Liver (tissue), 9 donors: ENCODE results near the gene CDH4. TPM values are rescaled to one million over a fixed set of nuclear protein-coding genes. Genes with fewer than 3 reads are reported as not detected.

Source experiments
- DNase-seq: peaks from one replicate; pipeline ENCODE4 v3.0.0-alpha.2; 2017; ENCODE audit warnings: low spot score
- H3K27ac ChIP-seq, 2 donors: one replicate each; pipeline ENCODE4 v1.7.0; 2013; ENCODE audit warnings: inconsistent platforms in 2 of 2, low read length in 2 of 2, control low read depth in 1 of 2, low read depth in 1 of 2, mild to moderate bottlenecking in 1 of 2
- H3K27me3 ChIP-seq, 4 donors: one replicate each; pipeline versions ENCODE4 v1.6.1 to v1.7.0; 2013; ENCODE audit warnings: low read length in 3 of 4, inconsistent platforms in 1 of 4, mild to moderate bottlenecking in 1 of 4, moderate library complexity in 1 of 4; ENCODE audit not compliant: control insufficient read depth in 4 of 4, insufficient read depth in 4 of 4
- H3K36me3 ChIP-seq, 4 donors: one replicate each; pipeline versions ENCODE4 v1.6.1 to v1.7.0; 2013; ENCODE audit warnings: low read length in 3 of 4, mild to moderate bottlenecking in 3 of 4, low read depth in 1 of 4, moderate library complexity in 1 of 4; ENCODE audit not compliant: control insufficient read depth in 4 of 4, insufficient read depth in 3 of 4
- H3K4me1 ChIP-seq, 4 donors: one replicate each; pipeline versions ENCODE4 v1.6.1 to v1.7.0; 2013; ENCODE audit warnings: low read length in 3 of 4, mild to moderate bottlenecking in 3 of 4, moderate library complexity in 1 of 4; ENCODE audit not compliant: control insufficient read depth in 4 of 4, insufficient read depth in 4 of 4
- H3K4me3 ChIP-seq, 3 donors: one replicate each; pipeline versions ENCODE4 v1.6.1 to v1.7.0; 2013; ENCODE audit warnings: low read length in 3 of 3, control low read depth in 1 of 3, low read depth in 1 of 3, mild to moderate bottlenecking in 1 of 3
- H3K9ac ChIP-seq, 2 donors: one replicate each; pipeline ENCODE4 v1.7.0; 2013; ENCODE audit warnings: low read length in 2 of 2, mild to moderate bottlenecking in 2 of 2, moderate library complexity in 2 of 2, control low read depth in 1 of 2, low read depth in 1 of 2
- H3K9me3 ChIP-seq, 4 donors: one replicate each; pipeline versions ENCODE4 v1.6.1 to v1.7.0; 2013; ENCODE audit warnings: low read length in 3 of 4; ENCODE audit not compliant: control insufficient read depth in 4 of 4
- EGR1 ChIP-seq, 2 donors: IDR thresholded peaks; 2 replicates each; pipeline ENCODE4 v1.6.1; 2016 to 2018; ENCODE audit warnings: antibody characterized with exemption in 2 of 2, low read depth in 2 of 2
- FOXA1 ChIP-seq: IDR thresholded peaks from 2 replicates; pipeline ENCODE4 v1.6.1; 2016; ENCODE audit warnings: antibody characterized with exemption
- GABPA ChIP-seq, 2 donors: IDR thresholded peaks in 1 of 2; conservative IDR thresholded peaks in 1 of 2; 2 replicates each; pipeline ENCODE4 v1.6.1; 2016; ENCODE audit warnings: antibody characterized with exemption in 2 of 2, mild to moderate bottlenecking in 1 of 2, moderate library complexity in 1 of 2
- HNF4A ChIP-seq, 2 donors: conservative IDR thresholded peaks; 2 replicates each; pipeline ENCODE4 v1.6.1; 2016; ENCODE audit warnings: antibody characterized with exemption in 2 of 2, mild to moderate bottlenecking in 2 of 2
- JUND ChIP-seq, 2 donors: IDR thresholded peaks; 2 replicates each; pipeline ENCODE4 v1.6.1; 2016; ENCODE audit warnings: antibody characterized with exemption in 2 of 2
- MAX ChIP-seq: IDR thresholded peaks from 2 replicates; pipeline ENCODE4 v1.6.1; 2016; ENCODE audit warnings: antibody characterized with exemption
- NR2F2 ChIP-seq: IDR thresholded peaks from 2 replicates; pipeline ENCODE4 v1.6.1; 2016; ENCODE audit warnings: antibody characterized with exemption
- RAD21 ChIP-seq, 2 donors: IDR thresholded peaks; 2 replicates each; pipeline ENCODE4 v1.6.1; 2016; ENCODE audit warnings: antibody characterized with exemption in 2 of 2, mild to moderate bottlenecking in 2 of 2
- RXRA ChIP-seq, 2 donors: IDR thresholded peaks; 2 replicates each; pipeline ENCODE4 v1.6.1; 2017 to 2018; ENCODE audit warnings: antibody characterized with exemption in 2 of 2, mild to moderate bottlenecking in 1 of 2
- ZBTB33 ChIP-seq: IDR thresholded peaks from 2 replicates; pipeline ENCODE4 v1.6.1; 2016; ENCODE audit warnings: antibody characterized with exemption
- WGBS: extraction: QIAGEN DNeasy Blood & Tissue Kit; methylation state at CpG from one replicate; pipeline ENCODE4 v1.1.7; 2013; 5-methylcytosine and 5-hydroxymethylcytosine counted together
- polyA plus RNA-seq, 2 donors: library from polyadenylated mRNA; stranded (reverse) in 1 of 2; unstranded in 1 of 2; fragments of 200-250 nt in 1 of 2; fragments of >200 nt in 1 of 2; fragmentation: Nextera tagmentation in 1 of 2; extraction: Ambion mirVana in 1 of 2; gene quantifications; one replicate each; pipeline versions ENCODE4 v1.2.1 to v1.2.3, GENCODE V29; 2013 to 2015
- total RNA-seq, 2 donors: library from RNA; depleted of rRNA; stranded (reverse); fragments of >200 nt; gene quantifications; one replicate each; pipeline ENCODE4 v1.2.3, GENCODE V29; 2014
- donor health status: healthy.
- donor health status: healthy.
- donor health status: healthy.
- donor health status: healthy.
- donor health status: healthy.

The CDH4 gene
- total and polyA plus RNA-seq, 4 donors, result 0.03 to 0.25 (median 0.19) TPM; not detected in 1

GRCh38 chr20:61922411-61922810, 670.4 kb downstream of the CDH4 start:
- Histone ChIP-seq H3K4me3 (no peak overlapping the region), H3K9ac (no peak overlapping the region), H3K36me3 (no peaks in the 10 kb centered on the region), H3K4me1 (no peaks in the 10 kb centered on the region), H3K9me3 (peaks cover 0 to 3% (median 0%) of the 10 kb centered on the region in 4 donors), H3K27ac (no peak overlapping the region), H3K27me3 (peaks cover 0 to 3% (median 0%) of the 10 kb centered on the region in 4 donors)
- TF ChIP-seq JUND (IDR thresholded peaks at IDR 0.05), result no peak
- no peak for TF ChIP-seq RAD21 (IDR thresholded peaks at IDR 0.05)
- no peak for TF ChIP-seq MAX
- TF ChIP-seq RXRA (IDR thresholded peaks at IDR 0.05), result no peak
- TF ChIP-seq ZBTB33, result no peak
- TF ChIP-seq HNF4A (conservative IDR thresholded peaks at IDR 0.05), result no peak
- WGBS, result 79% methylated on average over 8 of the region's 8 CpGs
- no peak for DNase-seq

- no peak overlapping the region for H3K27ac ChIP-seq
- H3K9ac ChIP-seq, result no peak overlapping the region
- TF ChIP-seq FOXA1, result no peak
- no peak for TF ChIP-seq JUND (IDR thresholded peaks at IDR 0.05)
- TF ChIP-seq NR2F2, result no peak
- no peak for TF ChIP-seq GABPA (IDR thresholded peaks at IDR 0.05 in 1 of 2, conservative IDR thresholded peaks at IDR 0.05 in 1 of 2)
- TF ChIP-seq RXRA (IDR thresholded peaks at IDR 0.05), result no peak
- no peak for TF ChIP-seq EGR1 (IDR thresholded peaks at IDR 0.05; ENCODE audit: low read depth in 2 of 2)
- no peak for TF ChIP-seq RAD21 (IDR thresholded peaks at IDR 0.05)
- H3K4me3 ChIP-seq, result no peak overlapping the region
- peaks cover 0 to 3% (median 0%) of the 10 kb centered on the region in 4 donors for H3K27me3 ChIP-seq
- DNase-seq, result no peak
- 71% methylated on average over 8 of the region's 8 CpGs for WGBS
- H3K36me3 ChIP-seq, result no peaks in the 10 kb centered on the region
- no peaks in the 10 kb centered on the region for H3K4me1 ChIP-seq
- peaks cover 0 to 3% (median 0%) of the 10 kb centered on the region in 4 donors for H3K9me3 ChIP-seq
Observed at GRCh38 chr20:61922936-61923335, 670.9 kb downstream of the CDH4 start.

- Histone ChIP-seq H3K9ac (no peak overlapping the region), H3K36me3 (no peaks in the 10 kb centered on the region), H3K27ac (no peak overlapping the region), H3K27me3 (peaks cover 0 to under 1% (median 0%) of the 10 kb centered on the region in 4 donors), H3K9me3 (peaks cover 0 to 3% (median 0%) of the 10 kb centered on the region in 4 donors), H3K4me3 (no peak overlapping the region), H3K4me1 (no peaks in the 10 kb centered on the region)
- WGBS, result 79% methylated on average over 28 of the region's 28 CpGs
- DNase-seq, result no peak
- no peak for TF ChIP-seq HNF4A (conservative IDR thresholded peaks at IDR 0.05)
Observed at GRCh38 chr20:61923371-61924166, 671.5 kb downstream of the CDH4 start.
